K562 (cell line): ENCODE data around the gene MMP15. TPM values are rescaled to one million over a fixed set of nuclear protein-coding genes. Genes with fewer than 3 reads are reported as not detected.

Experiments
- CCAR2 ChIP-seq: fragments of 200-400 bp; formaldehyde crosslinking; IDR thresholded peaks from 2 replicates; pipeline ENCODE4 v1.6.1; 2017; ENCODE audit warnings: mild to moderate bottlenecking, low read depth, low read length
- ETV5 ChIP-seq: sonication (generic); formaldehyde crosslinking; IDR thresholded peaks from 2 replicates; pipeline ENCODE4 v1.4.0; 2020; ENCODE audit warnings: low read depth, mild to moderate bottlenecking, missing genetic modification reagents
- FUS ChIP-seq: fragments of 200-400 bp; formaldehyde crosslinking; optimal IDR thresholded peaks from 2 replicates; pipeline ENCODE3; 2017; ENCODE audit warnings: low read depth, low read length
- HNRNPL ChIP-seq: fragments of 200-400 bp; formaldehyde crosslinking; IDR thresholded peaks from 2 replicates; pipeline ENCODE4 v1.6.1; 2017; ENCODE audit warnings: low read depth, mild to moderate bottlenecking, low read length
- MTA3 ChIP-seq: fragments of 450-650 bp; formaldehyde crosslinking; IDR thresholded peaks from 2 replicates; pipeline ENCODE4 v1.6.1; 2017; ENCODE audit warnings: mild to moderate bottlenecking, borderline replicate concordance
- NR1H2 ChIP-seq: sonication (generic); formaldehyde crosslinking; IDR thresholded peaks from 2 replicates; pipeline ENCODE4 v1.4.0; 2020; ENCODE audit warnings: mild to moderate bottlenecking, missing genetic modification reagents
- NR4A1 ChIP-seq, 2 experiments: fragments of 250-450 bp in 1 of 2; fragments of 450-650 bp in 1 of 2; sonication (Bioruptor Pico) in 1 of 2; IDR thresholded peaks; 2 replicates each; pipeline versions ENCODE4 v1.4.0 to v1.6.1; 2016 to 2020; ENCODE audit warnings: mild to moderate bottlenecking in 2 of 2, missing compliant biosample characterization in 1 of 2, missing genetic modification characterization in 1 of 2, moderate library complexity in 1 of 2
- POLR2A ChIP-seq: fragments of 450-650 bp; conservative IDR thresholded peaks from 2 replicates; pipeline ENCODE4 v1.6.1; 2016
- POLR2G ChIP-seq: fragments of 200-400 bp; formaldehyde crosslinking; IDR thresholded peaks from 2 replicates; pipeline ENCODE4 v1.6.1; 2017; ENCODE audit warnings: low read depth, mild to moderate bottlenecking, antibody characterized with exemption, low read length, moderate library complexity
- POU5F1 ChIP-seq: fragments of 150-350 bp; IDR thresholded peaks from 2 replicates; pipeline ENCODE4 v1.6.1; 2014; ENCODE audit warnings: borderline replicate concordance, low read length, low read depth, mild to moderate bottlenecking; ENCODE audit not compliant: partially characterized antibody
- PURB ChIP-seq: sonication (generic); formaldehyde crosslinking; IDR thresholded peaks from 2 replicates; pipeline ENCODE4 v1.9.0; 2021; ENCODE audit warnings: low read depth, mild to moderate bottlenecking, missing genetic modification reagents
- SP1 ChIP-seq: sonication (generic); formaldehyde crosslinking; IDR thresholded peaks from 2 replicates; pipeline ENCODE4 v1.8.1; 2022; ENCODE audit warnings: mild to moderate bottlenecking, missing genetic modification reagents
- TBP ChIP-seq: optimal IDR thresholded peaks from 2 replicates; pipeline ENCODE3; 2011; ENCODE audit warnings: low read depth, low read length, improper control_type of control experiment
- TFAM ChIP-seq: fragments of 250-450 bp; sonication (Bioruptor Pico); conservative IDR thresholded peaks from 2 replicates; pipeline ENCODE4 v1.5.0; 2021; ENCODE audit warnings: mild to moderate bottlenecking, moderate library complexity
- polyA plus RNA-seq, 8 experiments: library from polyadenylated mRNA; depleted of rRNA in 4 of 8; stranded (reverse) in 5 of 8; unstranded in 3 of 8; fragments of >200 nt; fragmentation: Nextera tagmentation in 2 of 8; fragmentation: Illumina TruSeq in 1 of 8; extraction: Ambion mirVana in 2 of 8; extraction: Trizol in 1 of 8; gene quantifications; 2 replicates each; pipeline versions ENCODE4 v1.2.1 to v1.2.3, GENCODE V29; 2011 to 2014; ENCODE audit warnings: inconsistent platforms in 1 of 8, missing spikeins in 1 of 8
- total RNA-seq, 7 experiments: library from RNA; depleted of rRNA in 6 of 7; stranded (reverse); fragments of >200 nt in 6 of 7; fragmentation: Illumina TruSeq in 2 of 7; extraction: Trizol in 2 of 7; gene quantifications; 2 replicates each; pipeline versions ENCODE4 v1.2.1 to v1.2.3, GENCODE V29; 2011 to 2021; ENCODE audit warnings: low replicate concordance in 1 of 7
- TF ChIP-seq, protein P1 (sequence below): sonication (generic); formaldehyde crosslinking; IDR thresholded peaks from 2 replicates; pipeline ENCODE4 v1.8.1; 2023; ENCODE audit warnings: mild to moderate bottlenecking, missing genetic modification reagents
- TF ChIP-seq, protein P2 (sequence below): sonication (generic); formaldehyde crosslinking; IDR thresholded peaks from 2 replicates; pipeline ENCODE4 v1.8.0; 2022; ENCODE audit warnings: mild to moderate bottlenecking, missing genetic modification reagents, borderline replicate concordance
- TF ChIP-seq, protein P3 (sequence below), 2 experiments: IDR thresholded peaks; 2 replicates each; pipeline ENCODE4 v1.6.1; 2011; ENCODE audit warnings: borderline replicate concordance in 1 of 2, control low read depth in 1 of 2, low read depth in 1 of 2, low read length in 1 of 2, mild to moderate bottlenecking in 1 of 2, mixed read lengths in 1 of 2, moderate library complexity in 1 of 2; ENCODE audit not compliant: insufficient read depth in 1 of 2, insufficient read length in 1 of 2, poor library complexity in 1 of 2, severe bottlenecking in 1 of 2; ENCODE audit errors: extremely low read depth in 1 of 2
- TF ChIP-seq, protein P4 (sequence below): fragments of 250-450 bp; sonication (Bioruptor Pico); IDR thresholded peaks from 2 replicates; pipeline ENCODE4 v1.8.0; 2021; ENCODE audit warnings: mild to moderate bottlenecking, moderate library complexity

Gene MMP15
- total and polyA plus RNA-seq, 9 of the 15 experiments (the other 6 are each of a cell fraction or from before 2014, with no cell fraction given): 0.01 to 20.4 (median 5.5) TPM

DNA sequence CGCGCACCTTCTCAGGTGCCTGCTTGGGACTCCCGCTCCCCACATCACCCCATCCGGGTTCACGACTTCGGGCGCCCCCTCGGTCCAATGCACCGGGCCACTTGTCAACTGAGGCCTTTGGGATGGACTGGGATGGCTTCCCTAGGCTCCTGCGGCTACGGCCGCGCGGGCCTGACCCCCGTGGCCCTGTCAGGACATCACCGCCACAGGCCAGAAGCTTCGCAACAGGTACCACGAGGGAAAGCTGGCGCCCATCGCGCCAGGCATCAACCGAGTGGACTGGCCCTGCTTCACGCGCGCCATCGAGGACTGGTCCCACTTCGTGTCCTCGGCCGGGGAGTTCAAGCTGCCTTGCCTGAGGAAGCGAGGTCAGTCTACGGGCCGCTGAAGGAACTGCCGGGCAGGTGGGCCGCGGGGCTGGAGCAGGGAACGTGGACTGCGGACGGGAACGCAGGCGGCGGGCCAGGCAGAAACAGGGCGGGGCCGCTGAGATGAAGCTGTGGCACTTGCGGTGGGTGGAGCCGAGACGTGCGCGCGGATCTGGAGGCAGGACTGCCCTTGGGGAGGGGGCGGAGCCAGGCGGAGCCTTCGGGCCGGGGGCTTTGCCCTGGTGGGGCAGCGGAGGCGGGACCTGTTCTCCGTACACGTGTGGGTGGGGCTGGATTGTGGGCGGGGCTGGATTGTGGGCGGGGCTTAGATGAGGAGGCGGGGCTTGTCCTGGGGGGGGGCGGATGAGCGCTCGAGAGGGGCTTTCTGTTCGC, 40.9 kb upstream of the MMP15 start (continued):
- no peak for TF ChIP-seq NR1H2 (CRISPR knock-in tag)
- TF ChIP-seq TBP: peak; percentile 47
- TF ChIP-seq CCAR2: no peak
- peak; percentile 60; the same call in 1 of the 2 replicates for TF ChIP-seq MTA3
- TF ChIP-seq, protein P1, sequence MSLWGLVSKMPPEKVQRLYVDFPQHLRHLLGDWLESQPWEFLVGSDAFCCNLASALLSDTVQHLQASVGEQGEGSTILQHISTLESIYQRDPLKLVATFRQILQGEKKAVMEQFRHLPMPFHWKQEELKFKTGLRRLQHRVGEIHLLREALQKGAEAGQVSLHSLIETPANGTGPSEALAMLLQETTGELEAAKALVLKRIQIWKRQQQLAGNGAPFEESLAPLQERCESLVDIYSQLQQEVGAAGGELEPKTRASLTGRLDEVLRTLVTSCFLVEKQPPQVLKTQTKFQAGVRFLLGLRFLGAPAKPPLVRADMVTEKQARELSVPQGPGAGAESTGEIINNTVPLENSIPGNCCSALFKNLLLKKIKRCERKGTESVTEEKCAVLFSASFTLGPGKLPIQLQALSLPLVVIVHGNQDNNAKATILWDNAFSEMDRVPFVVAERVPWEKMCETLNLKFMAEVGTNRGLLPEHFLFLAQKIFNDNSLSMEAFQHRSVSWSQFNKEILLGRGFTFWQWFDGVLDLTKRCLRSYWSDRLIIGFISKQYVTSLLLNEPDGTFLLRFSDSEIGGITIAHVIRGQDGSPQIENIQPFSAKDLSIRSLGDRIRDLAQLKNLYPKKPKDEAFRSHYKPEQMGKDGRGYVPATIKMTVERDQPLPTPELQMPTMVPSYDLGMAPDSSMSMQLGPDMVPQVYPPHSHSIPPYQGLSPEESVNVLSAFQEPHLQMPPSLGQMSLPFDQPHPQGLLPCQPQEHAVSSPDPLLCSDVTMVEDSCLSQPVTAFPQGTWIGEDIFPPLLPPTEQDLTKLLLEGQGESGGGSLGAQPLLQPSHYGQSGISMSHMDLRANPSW (CRISPR knock-in tag): 0 out of 2 replicates have a peak, but pooled peaks have one; percentile 62
- TF ChIP-seq, protein P2, sequence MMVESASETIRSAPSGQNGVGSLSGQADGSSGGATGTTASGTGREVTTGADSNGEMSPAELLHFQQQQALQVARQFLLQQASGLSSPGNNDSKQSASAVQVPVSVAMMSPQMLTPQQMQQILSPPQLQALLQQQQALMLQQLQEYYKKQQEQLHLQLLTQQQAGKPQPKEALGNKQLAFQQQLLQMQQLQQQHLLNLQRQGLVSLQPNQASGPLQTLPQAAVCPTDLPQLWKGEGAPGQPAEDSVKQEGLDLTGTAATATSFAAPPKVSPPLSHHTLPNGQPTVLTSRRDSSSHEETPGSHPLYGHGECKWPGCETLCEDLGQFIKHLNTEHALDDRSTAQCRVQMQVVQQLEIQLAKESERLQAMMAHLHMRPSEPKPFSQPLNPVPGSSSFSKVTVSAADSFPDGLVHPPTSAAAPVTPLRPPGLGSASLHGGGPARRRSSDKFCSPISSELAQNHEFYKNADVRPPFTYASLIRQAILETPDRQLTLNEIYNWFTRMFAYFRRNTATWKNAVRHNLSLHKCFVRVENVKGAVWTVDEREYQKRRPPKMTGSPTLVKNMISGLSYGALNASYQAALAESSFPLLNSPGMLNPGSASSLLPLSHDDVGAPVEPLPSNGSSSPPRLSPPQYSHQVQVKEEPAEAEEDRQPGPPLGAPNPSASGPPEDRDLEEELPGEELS (CRISPR knock-in tag): 0 out of 2 replicates have a peak, but pooled peaks have one; percentile 38
- peak; percentile 76 for TF ChIP-seq SP1 (CRISPR knock-in tag)
- TF ChIP-seq POU5F1: no peak
- peak; percentile 68 for TF ChIP-seq HNRNPL
- peak; percentile 79 for TF ChIP-seq POLR2G
- no peak for TF ChIP-seq NR4A1 (CRISPR knock-in tag; IDR thresholded peaks at IDR 0.05)
- peak; percentile 53; the same call in 1 of the 2 replicates for TF ChIP-seq NR4A1 (tag; IDR thresholded peaks at IDR 0.05)
- TF ChIP-seq FUS: no peak
- TF ChIP-seq PURB (CRISPR knock-in tag): no peak
- TF ChIP-seq, protein P3, sequence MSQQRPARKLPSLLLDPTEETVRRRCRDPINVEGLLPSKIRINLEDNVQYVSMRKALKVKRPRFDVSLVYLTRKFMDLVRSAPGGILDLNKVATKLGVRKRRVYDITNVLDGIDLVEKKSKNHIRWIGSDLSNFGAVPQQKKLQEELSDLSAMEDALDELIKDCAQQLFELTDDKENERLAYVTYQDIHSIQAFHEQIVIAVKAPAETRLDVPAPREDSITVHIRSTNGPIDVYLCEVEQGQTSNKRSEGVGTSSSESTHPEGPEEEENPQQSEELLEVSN (IDR thresholded peaks at IDR 0.05; ENCODE audit: borderline replicate concordance in 1 of 2, extremely low read depth in 1 of 2, insufficient read depth in 1 of 2, insufficient read length in 1 of 2, low read depth in 1 of 2, low read length in 1 of 2, poor library complexity in 1 of 2, severe bottlenecking in 1 of 2): peak in 1 of 2 experiments; percentile 52
- no peak for TF ChIP-seq TFAM (CRISPR knock-in tag)
- peak; percentile 55; the same call in 1 of the 2 replicates for TF ChIP-seq POLR2A
- TF ChIP-seq, protein P4, sequence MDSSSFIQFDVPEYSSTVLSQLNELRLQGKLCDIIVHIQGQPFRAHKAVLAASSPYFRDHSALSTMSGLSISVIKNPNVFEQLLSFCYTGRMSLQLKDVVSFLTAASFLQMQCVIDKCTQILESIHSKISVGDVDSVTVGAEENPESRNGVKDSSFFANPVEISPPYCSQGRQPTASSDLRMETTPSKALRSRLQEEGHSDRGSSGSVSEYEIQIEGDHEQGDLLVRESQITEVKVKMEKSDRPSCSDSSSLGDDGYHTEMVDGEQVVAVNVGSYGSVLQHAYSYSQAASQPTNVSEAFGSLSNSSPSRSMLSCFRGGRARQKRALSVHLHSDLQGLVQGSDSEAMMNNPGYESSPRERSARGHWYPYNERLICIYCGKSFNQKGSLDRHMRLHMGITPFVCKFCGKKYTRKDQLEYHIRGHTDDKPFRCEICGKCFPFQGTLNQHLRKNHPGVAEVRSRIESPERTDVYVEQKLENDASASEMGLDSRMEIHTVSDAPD (CRISPR knock-in tag): no peak
- no peak for TF ChIP-seq ETV5 (CRISPR knock-in tag)
